GM12878 (cell line): ENCODE results near the gene COL26A1. TPM values are rescaled to one million over a fixed set of nuclear protein-coding genes. Genes with fewer than 3 reads are reported as not detected.

Experiments used
- ATAC-seq: fragments of 200-7000 bp; cut with Tn5 transposase; 3 replicates; pipeline ENCODE4 v1.9.1; 2020; ENCODE audit warnings: mild to moderate bottlenecking, moderate library complexity
- BruUV-seq: library from RNA; stranded (reverse); fragments of 400-500 nt; replicated peaks from 2 replicates; lab custom pipeline; 2021; lab: Mats Ljungman, UMichigan
- CTCF ChIA-PET: fragments of 300-600 bp; sonication (Branson Sonifier 250); formaldehyde crosslinking; extraction: SDS; loops from one replicate; lab custom pipeline; 2021; ENCODE audit warnings: inconsistent platforms; lab: Yijun Ruan, JAX
- POLR2A ChIA-PET: fragments of 350-600 bp; formaldehyde crosslinking; extraction: SDS; loops from one replicate; lab custom pipeline; 2021; ENCODE audit warnings: inconsistent platforms; lab: Charles Lee
- RAD21 ChIA-PET: fragments of 300-600 bp; sonication (Branson Sonifier 250); formaldehyde crosslinking; loops from one replicate; lab custom pipeline; 2023; ENCODE audit warnings: antibody characterized with exemption; ENCODE audit not compliant: unreplicated experiment; lab: Charles Lee
- SMC1A ChIA-PET: fragments of 300-600 bp; sonication (Branson Sonifier 250); formaldehyde crosslinking; loops from one replicate; lab custom pipeline; 2023; ENCODE audit not compliant: unreplicated experiment, uncharacterized antibody; lab: Charles Lee
- DNase-seq: peaks from one replicate; pipeline ENCODE4 v3.0.0-alpha.2; 2011; ENCODE audit warnings: low read depth, low spot score
- FAIRE-seq: peaks from 3 replicates; lab custom pipeline; 2011; peaks lifted over from hg19 to GRCh38; lab: Jason Lieb, UNC
- H2AFZ ChIP-seq: 2 replicates; pipeline ENCODE4 v1.6.0; 2011; ENCODE audit warnings: low read depth, low read length, control low read depth; ENCODE audit not compliant: control insufficient read depth
- H3K27ac ChIP-seq: 2 replicates; pipeline ENCODE4 v1.5.1; 2011; ENCODE audit warnings: control low read depth; ENCODE audit not compliant: control insufficient read depth, insufficient read depth
- H3K27me3 ChIP-seq, 2 experiments: replicated peaks in 1 of 2; 2 replicates each; pipeline versions ENCODE4 v1.6.0 to v1.6.1; 2011; ENCODE audit warnings: low read length in 1 of 2; ENCODE audit not compliant: control insufficient read depth in 2 of 2, insufficient read depth in 2 of 2
- H3K36me3 ChIP-seq, 2 experiments: 2 replicates each; pipeline ENCODE4 v1.5.1; 2011; ENCODE audit warnings: low read length in 1 of 2; ENCODE audit not compliant: control insufficient read depth in 2 of 2, insufficient read depth in 2 of 2
- H3K4me1 ChIP-seq: 2 replicates; pipeline ENCODE4 v1.6.1; 2011; ENCODE audit warnings: mild to moderate bottlenecking, low read length, moderate library complexity, mixed read lengths; ENCODE audit not compliant: control insufficient read depth, insufficient read depth
- H3K4me2 ChIP-seq: 2 replicates; pipeline ENCODE4 v1.6.0; 2011; ENCODE audit warnings: control low read depth; ENCODE audit not compliant: control insufficient read depth, insufficient read depth
- H3K4me3 ChIP-seq: fragments of 200-600 bp; sonication (generic); 2 replicates; pipeline ENCODE4 v1.5.1; 2016
- H3K79me2 ChIP-seq: 2 replicates; pipeline ENCODE4 v1.6.0; 2011; ENCODE audit warnings: low read length; ENCODE audit not compliant: control insufficient read depth, insufficient read depth
- H3K9ac ChIP-seq: 2 replicates; pipeline ENCODE4 v1.8.0; 2011; ENCODE audit warnings: low read length, control low read depth, mixed read lengths; ENCODE audit not compliant: control insufficient read depth, insufficient read depth
- H3K9me3 ChIP-seq: replicated peaks from 3 replicates; pipeline ENCODE4 v1.5.1; 2011; ENCODE audit warnings: mild to moderate bottlenecking, low read length; ENCODE audit not compliant: control insufficient read depth, insufficient read depth
- H4K20me1 ChIP-seq: 2 replicates; pipeline ENCODE4 v1.6.0; 2011; ENCODE audit not compliant: control insufficient read depth, insufficient read depth
- IRF4 ChIP-seq: IDR thresholded peaks from 2 replicates; pipeline ENCODE4 v1.6.1; 2011; ENCODE audit warnings: low read depth, low read length
- KDM1A ChIP-seq: fragments of 200-600 bp; sonication (generic); IDR thresholded peaks from 2 replicates; pipeline ENCODE4 v1.6.1; 2016; ENCODE audit warnings: borderline replicate concordance
- KLF5 ChIP-seq: fragments of 450-650 bp; IDR thresholded peaks from 2 replicates; pipeline ENCODE4 v1.6.1; 2014; ENCODE audit warnings: mild to moderate bottlenecking; ENCODE audit not compliant: partially characterized antibody
- RAD21 ChIP-seq: IDR thresholded peaks from 2 replicates; pipeline ENCODE4 v1.6.1; 2011; ENCODE audit warnings: mild to moderate bottlenecking, low read depth, low read length, moderate library complexity; ENCODE audit not compliant: insufficient read depth
- RCOR1 ChIP-seq: conservative IDR thresholded peaks from 2 replicates; pipeline ENCODE4 v1.6.1; 2012; ENCODE audit warnings: low read depth, low read length, improper control_type of control experiment
- WRNIP1 ChIP-seq: IDR thresholded peaks from 2 replicates; pipeline ENCODE4 v1.6.1; 2011; ENCODE audit warnings: low read depth, low read length, improper control_type of control experiment, borderline replicate concordance
- ZNF24 ChIP-seq: fragments of 450-650 bp; IDR thresholded peaks from 2 replicates; pipeline ENCODE4 v1.6.1; 2017; ENCODE audit warnings: antibody characterized with exemption, mild to moderate bottlenecking
- WGBS: methylation state at CpG from one replicate; pipeline ENCODE4 v1.1.6; 2016; ENCODE audit warnings: low lambda C conversion rate; ENCODE audit not compliant: insufficient replicate concordance, insufficient coverage; ENCODE audit errors: missing lambda C conversion rate; 5-methylcytosine and 5-hydroxymethylcytosine counted together
- in situ Hi-C: fragments of 300-500 bp; cut with MboI; formaldehyde crosslinking; loops from 9 replicates; pipeline ENCODE4 v1.14.3; 2018; ENCODE audit warnings: mixed read lengths
- intact Hi-C: fragments of 100-400 bp; cut with micrococcal nuclease; formaldehyde crosslinking; loops from one replicate; pipeline ENCODE4 v1.14.2; 2022; ENCODE audit not compliant: unreplicated experiment
- polyA plus RNA-seq, 11 experiments: library from polyadenylated mRNA; depleted of rRNA in 4 of 11; unstranded in 6 of 11; stranded (reverse) in 5 of 11; fragments of >200 nt; fragmentation: Nextera tagmentation in 4 of 11; fragmentation: Illumina TruSeq in 1 of 11; extraction: Ambion mirVana in 4 of 11; extraction: Trizol in 1 of 11; gene quantifications; 1 replicate in 1 of 11; 2 replicates in 10 of 11; pipeline versions ENCODE4 v1.2.1 to v1.2.3, GENCODE V29; 2011 to 2016; ENCODE audit warnings: inconsistent platforms in 2 of 11, missing spikeins in 2 of 11, low read depth in 1 of 11
- total RNA-seq, 4 experiments: library from RNA; depleted of rRNA in 3 of 4; stranded (reverse); fragments of >200 nt in 3 of 4; fragmentation: Illumina TruSeq in 1 of 4; extraction: Trizol in 1 of 4; gene quantifications; 2 replicates each; pipeline versions ENCODE4 v1.2.1 to v1.2.3, GENCODE V29; 2013 to 2021
- TF ChIP-seq, protein P1 (sequence below): IDR thresholded peaks from 2 replicates; pipeline ENCODE4 v1.6.1; 2011; ENCODE audit warnings: borderline replicate concordance, low read depth, mild to moderate bottlenecking, moderate library complexity, mixed read lengths, low read length; ENCODE audit not compliant: insufficient read depth; ENCODE audit errors: extremely low read length
- TF ChIP-seq, protein P2 (sequence below): fragments of 450-650 bp; IDR thresholded peaks from 2 replicates; pipeline ENCODE4 v1.6.1; 2017; ENCODE audit warnings: mild to moderate bottlenecking, moderate library complexity
- TF ChIP-seq, protein P3 (sequence below): IDR thresholded peaks from 2 replicates; pipeline ENCODE4 v1.6.1; 2011; ENCODE audit warnings: borderline replicate concordance, low read depth, mild to moderate bottlenecking, moderate library complexity, low read length; ENCODE audit not compliant: insufficient read depth, poor library complexity, severe bottlenecking

Gene COL26A1
- total and polyA plus RNA-seq, 10 of the 15 experiments (the other 5 are each of a cell fraction or from before 2014, with no cell fraction given), result 0.08 TPM; not detected in 9

DNA sequence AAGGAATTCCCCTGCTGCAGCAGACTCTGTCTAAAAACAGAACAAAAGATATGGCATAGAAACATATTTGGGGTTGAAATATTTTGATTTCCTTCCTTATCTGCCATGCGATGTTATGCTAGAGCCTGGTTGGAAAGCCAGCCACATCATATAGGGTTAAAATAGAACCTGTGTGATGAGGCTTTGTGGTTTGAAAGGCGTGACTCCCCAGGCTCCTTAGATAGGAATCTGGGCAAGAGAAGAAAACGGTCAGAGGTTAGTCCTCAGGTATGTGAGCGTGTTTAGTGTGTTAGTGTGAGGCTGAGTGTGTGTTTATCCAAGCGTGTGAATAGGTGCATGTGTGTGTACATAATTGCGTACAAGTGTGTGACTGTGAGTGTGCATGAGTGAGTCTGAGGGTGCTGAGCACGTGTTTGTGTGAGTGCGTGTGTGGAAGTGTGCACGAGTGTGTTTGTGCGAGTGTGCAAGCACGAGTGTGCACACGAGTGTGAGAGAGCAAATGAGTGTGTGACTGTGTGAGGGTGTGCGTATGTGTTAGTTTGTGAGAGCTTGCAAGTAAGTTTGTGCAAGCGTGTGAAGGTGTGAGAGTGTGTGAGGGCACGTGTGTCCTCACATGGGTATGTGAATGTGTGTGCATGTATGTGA is 79.9 kb downstream of the COL26A1 start:
- CTCF ChIA-PET, result interaction anchor here (2.0 kb wide), 1 partner anchor 11 kb away, joined by 4 read pairs; no protein-coding TSS in a partner anchor
- H3K4me2 ChIP-seq, result no peak overlapping the region

DNA sequence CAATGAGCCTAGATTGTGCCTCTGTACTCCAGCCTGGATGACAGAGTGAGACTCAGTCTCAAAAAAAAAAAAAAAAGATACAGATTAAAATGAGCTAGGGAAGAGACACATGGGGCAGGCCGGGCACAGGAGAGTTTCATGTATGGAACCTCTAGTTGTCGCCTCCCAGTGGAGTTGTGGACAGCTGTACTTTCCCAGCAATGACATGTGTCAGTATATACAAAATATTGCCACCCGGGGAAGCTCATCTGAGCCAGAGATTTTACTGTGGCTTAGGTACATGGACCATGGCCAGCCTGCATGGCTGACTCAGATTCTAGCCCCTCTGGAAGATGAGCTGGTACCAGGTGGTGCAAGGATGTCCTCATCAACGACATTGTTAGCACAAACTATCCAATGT is 87.4 kb downstream of the COL26A1 start:
- intact Hi-C loops, result no loop called here
- WGBS, result 17% methylated on average over 4 of the region's 4 CpGs
- DNase-seq, result no peak
- no peak for TF ChIP-seq WRNIP1
- TF ChIP-seq, protein P1, sequence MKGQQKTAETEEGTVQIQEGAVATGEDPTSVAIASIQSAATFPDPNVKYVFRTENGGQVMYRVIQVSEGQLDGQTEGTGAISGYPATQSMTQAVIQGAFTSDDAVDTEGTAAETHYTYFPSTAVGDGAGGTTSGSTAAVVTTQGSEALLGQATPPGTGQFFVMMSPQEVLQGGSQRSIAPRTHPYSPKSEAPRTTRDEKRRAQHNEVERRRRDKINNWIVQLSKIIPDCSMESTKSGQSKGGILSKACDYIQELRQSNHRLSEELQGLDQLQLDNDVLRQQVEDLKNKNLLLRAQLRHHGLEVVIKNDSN, result no peak
- TF ChIP-seq RAD21, result no peak
- TF ChIP-seq, protein P2, sequence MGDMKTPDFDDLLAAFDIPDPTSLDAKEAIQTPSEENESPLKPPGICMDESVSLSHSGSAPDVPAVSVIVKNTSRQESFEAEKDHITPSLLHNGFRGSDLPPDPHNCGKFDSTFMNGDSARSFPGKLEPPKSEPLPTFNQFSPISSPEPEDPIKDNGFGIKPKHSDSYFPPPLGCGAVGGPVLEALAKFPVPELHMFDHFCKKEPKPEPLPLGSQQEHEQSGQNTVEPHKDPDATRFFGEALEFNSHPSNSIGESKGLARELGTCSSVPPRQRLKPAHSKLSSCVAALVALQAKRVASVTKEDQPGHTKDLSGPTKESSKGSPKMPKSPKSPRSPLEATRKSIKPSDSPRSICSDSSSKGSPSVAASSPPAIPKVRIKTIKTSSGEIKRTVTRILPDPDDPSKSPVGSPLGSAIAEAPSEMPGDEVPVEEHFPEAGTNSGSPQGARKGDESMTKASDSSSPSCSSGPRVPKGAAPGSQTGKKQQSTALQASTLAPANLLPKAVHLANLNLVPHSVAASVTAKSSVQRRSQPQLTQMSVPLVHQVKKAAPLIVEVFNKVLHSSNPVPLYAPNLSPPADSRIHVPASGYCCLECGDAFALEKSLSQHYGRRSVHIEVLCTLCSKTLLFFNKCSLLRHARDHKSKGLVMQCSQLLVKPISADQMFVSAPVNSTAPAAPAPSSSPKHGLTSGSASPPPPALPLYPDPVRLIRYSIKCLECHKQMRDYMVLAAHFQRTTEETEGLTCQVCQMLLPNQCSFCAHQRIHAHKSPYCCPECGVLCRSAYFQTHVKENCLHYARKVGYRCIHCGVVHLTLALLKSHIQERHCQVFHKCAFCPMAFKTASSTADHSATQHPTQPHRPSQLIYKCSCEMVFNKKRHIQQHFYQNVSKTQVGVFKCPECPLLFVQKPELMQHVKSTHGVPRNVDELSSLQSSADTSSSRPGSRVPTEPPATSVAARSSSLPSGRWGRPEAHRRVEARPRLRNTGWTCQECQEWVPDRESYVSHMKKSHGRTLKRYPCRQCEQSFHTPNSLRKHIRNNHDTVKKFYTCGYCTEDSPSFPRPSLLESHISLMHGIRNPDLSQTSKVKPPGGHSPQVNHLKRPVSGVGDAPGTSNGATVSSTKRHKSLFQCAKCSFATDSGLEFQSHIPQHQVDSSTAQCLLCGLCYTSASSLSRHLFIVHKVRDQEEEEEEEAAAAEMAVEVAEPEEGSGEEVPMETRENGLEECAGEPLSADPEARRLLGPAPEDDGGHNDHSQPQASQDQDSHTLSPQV, result no peak
- no peak for TF ChIP-seq RCOR1
- no peak for TF ChIP-seq KDM1A
- no peak for TF ChIP-seq KLF5

More for the DNA sequence above, 79.9 kb downstream of the COL26A1 start:
- ATAC-seq, result no peak
- H3K4me3 ChIP-seq, result no peak overlapping the region
- WGBS, result 37% methylated on average over 15 of the region's 15 CpGs
- in situ Hi-C loops (no loop called here), intact Hi-C loops (no loop called here)
- FAIRE-seq, result no peak
- no peaks in the 10 kb centered on the region for H3K4me1 ChIP-seq
- ChIA-PET RAD21 (no interaction called here), SMC1A (no interaction called here), POLR2A (no interaction called here)
- TF ChIP-seq, protein P3, sequence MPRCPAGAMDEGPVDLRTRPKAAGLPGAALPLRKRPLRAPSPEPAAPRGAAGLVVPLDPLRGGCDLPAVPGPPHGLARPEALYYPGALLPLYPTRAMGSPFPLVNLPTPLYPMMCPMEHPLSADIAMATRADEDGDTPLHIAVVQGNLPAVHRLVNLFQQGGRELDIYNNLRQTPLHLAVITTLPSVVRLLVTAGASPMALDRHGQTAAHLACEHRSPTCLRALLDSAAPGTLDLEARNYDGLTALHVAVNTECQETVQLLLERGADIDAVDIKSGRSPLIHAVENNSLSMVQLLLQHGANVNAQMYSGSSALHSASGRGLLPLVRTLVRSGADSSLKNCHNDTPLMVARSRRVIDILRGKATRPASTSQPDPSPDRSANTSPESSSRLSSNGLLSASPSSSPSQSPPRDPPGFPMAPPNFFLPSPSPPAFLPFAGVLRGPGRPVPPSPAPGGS, result peak; percentile 75
- TF ChIP-seq IRF4 (no peak), ZNF24 (no peak)
- H3K27me3 ChIP-seq, result no peaks in the 10 kb centered on the region
- H3K9ac ChIP-seq, result no peak overlapping the region
- no peak overlapping the region for H2AFZ ChIP-seq
- no peak for DNase-seq
- H3K27ac ChIP-seq, result no peak overlapping the region
- no peaks in the 10 kb centered on the region for H4K20me1 ChIP-seq
- H3K79me2 ChIP-seq, result no peaks in the 10 kb centered on the region
- no TSS peak for BruUV-seq
- H3K9me3 ChIP-seq, result no peaks in the 10 kb centered on the region
- H3K36me3 ChIP-seq, result no peaks in the 10 kb centered on the region

More for the DNA sequence above, 87.4 kb downstream of the COL26A1 start:
- no peak overlapping the region for H3K4me2 ChIP-seq
- FAIRE-seq (no peak), ATAC-seq (no peak)
- BruUV-seq, result no TSS peak
- H3K27me3 ChIP-seq, result no peaks in the 10 kb centered on the region; a peak in 1 of 4 replicates
- H3K9ac ChIP-seq, result no peak overlapping the region
- POLR2A ChIA-PET, result no interaction called here
- SMC1A ChIA-PET, result no interaction called here
- H3K9me3 ChIP-seq, result no peaks in the 10 kb centered on the region
- no peaks in the 10 kb centered on the region for H4K20me1 ChIP-seq
- no peaks in the 10 kb centered on the region for H3K79me2 ChIP-seq
- CTCF ChIA-PET, result no interaction called here
- no peak overlapping the region for H3K4me3 ChIP-seq
- H3K27ac ChIP-seq, result no peak overlapping the region
- no peaks in the 10 kb centered on the region for H3K36me3 ChIP-seq
- RAD21 ChIA-PET, result interaction anchor here (0.6 kb wide), 1 partner anchor 195 kb away, joined by 3 read pairs; no protein-coding TSS in a partner anchor
- no peaks in the 10 kb centered on the region for H3K4me1 ChIP-seq
- no peak overlapping the region for H2AFZ ChIP-seq
- in situ Hi-C loops, result no loop called here
